ENCODE measurements around the gene CHRM4.

CHRM4 gene

GRCh38 chr11:46435679-46436078 lies 44.1 kb upstream of the CHRM4 start:
- H3K9me3 ChIP-seq (ENCODE audit: control insufficient read depth, low read length): no peaks in the 10 kb centered on the region
- peaks cover 4% of the 10 kb centered on the region for H3K79me2 ChIP-seq
- no peak for TF ChIP-seq CTCF (IDR thresholded peaks at IDR 0.05)
- H3K4me2 ChIP-seq (ENCODE audit: low read length): no peak overlapping the region
- H3K9ac ChIP-seq: no peak overlapping the region
- H2AFZ ChIP-seq: no peak overlapping the region
- H3K27me3 ChIP-seq (ENCODE audit: control insufficient read depth, insufficient read depth, low read length): no peaks in the 10 kb centered on the region
- no peaks in the 10 kb centered on the region for H3K36me3 ChIP-seq (ENCODE audit: control insufficient read depth, insufficient read depth, low read length)
- H3K27ac ChIP-seq: peak overlapping the region; percentile 58
- H3K4me3 ChIP-seq (ENCODE audit: low read depth, low read length): no peak overlapping the region
- peaks cover 24% of the 10 kb centered on the region for H3K4me1 ChIP-seq

GRCh38 chr11:46431211-46431610 lies 39.6 kb upstream of the CHRM4 start:
- Histone ChIP-seq H3K9ac (no peak overlapping the region), H3K4me3 (ENCODE audit: low read depth, low read length) (no peak overlapping the region), H3K27me3 (ENCODE audit: control insufficient read depth, insufficient read depth, low read length) (no peaks in the 10 kb centered on the region), H3K9me3 (ENCODE audit: control insufficient read depth, low read length) (no peaks in the 10 kb centered on the region), H2AFZ (no peak overlapping the region), H3K79me2 (peaks cover 2% of the 10 kb centered on the region), H3K27ac (no peak overlapping the region), H3K4me2 (ENCODE audit: low read length) (no peak overlapping the region), H3K4me1 (peaks cover 8% of the 10 kb centered on the region), H3K36me3 (ENCODE audit: control insufficient read depth, insufficient read depth, low read length) (no peaks in the 10 kb centered on the region)
- no peak for TF ChIP-seq CTCF (IDR thresholded peaks at IDR 0.05)

GRCh38 chr11:46429717-46430116 lies 38.1 kb upstream of the CHRM4 start:
- Histone ChIP-seq H3K9me3 (ENCODE audit: control insufficient read depth, low read length) (no peaks in the 10 kb centered on the region), H3K36me3 (ENCODE audit: control insufficient read depth, insufficient read depth, low read length) (no peaks in the 10 kb centered on the region), H3K9ac (no peak overlapping the region), H3K79me2 (peaks cover 2% of the 10 kb centered on the region), H3K27me3 (ENCODE audit: control insufficient read depth, insufficient read depth, low read length) (no peaks in the 10 kb centered on the region), H3K27ac (peak overlapping the region; percentile 51), H3K4me3 (ENCODE audit: low read depth, low read length) (no peak overlapping the region), H2AFZ (no peak overlapping the region), H3K4me1 (no peaks in the 10 kb centered on the region), H3K4me2 (ENCODE audit: low read length) (no peak overlapping the region)
- no peak for TF ChIP-seq CTCF (IDR thresholded peaks at IDR 0.05)

GRCh38 chr11:46427364-46427763 lies 35.8 kb upstream of the CHRM4 start:
- H3K4me2 ChIP-seq (ENCODE audit: low read length): no peak overlapping the region
- H3K9me3 ChIP-seq (ENCODE audit: control insufficient read depth, low read length): no peaks in the 10 kb centered on the region
- H3K27ac ChIP-seq: no peak overlapping the region
- H3K36me3 ChIP-seq (ENCODE audit: control insufficient read depth, insufficient read depth, low read length): no peaks in the 10 kb centered on the region
- no peak overlapping the region for H3K9ac ChIP-seq
- no peak overlapping the region for H2AFZ ChIP-seq
- no peak overlapping the region for H3K4me3 ChIP-seq (ENCODE audit: low read depth, low read length)
- TF ChIP-seq CTCF (IDR thresholded peaks at IDR 0.05): no peak
- H3K4me1 ChIP-seq: peaks cover 4% of the 10 kb centered on the region
- H3K27me3 ChIP-seq (ENCODE audit: control insufficient read depth, insufficient read depth, low read length): no peaks in the 10 kb centered on the region
- no peaks in the 10 kb centered on the region for H3K79me2 ChIP-seq

- no peaks in the 10 kb centered on the region for H3K79me2 ChIP-seq
- no peak overlapping the region for H2AFZ ChIP-seq
- peaks cover 12% of the 10 kb centered on the region for H3K4me1 ChIP-seq
- no peak overlapping the region for H3K4me2 ChIP-seq (ENCODE audit: low read length)
- no peaks in the 10 kb centered on the region for H3K9me3 ChIP-seq (ENCODE audit: control insufficient read depth, low read length)
- no peak for TF ChIP-seq CTCF (IDR thresholded peaks at IDR 0.05)
- H3K9ac ChIP-seq: no peak overlapping the region
- H3K4me3 ChIP-seq (ENCODE audit: low read depth, low read length): no peak overlapping the region
- no peaks in the 10 kb centered on the region for H3K36me3 ChIP-seq (ENCODE audit: control insufficient read depth, insufficient read depth, low read length)
- no peak overlapping the region for H3K27ac ChIP-seq
- H3K27me3 ChIP-seq (ENCODE audit: control insufficient read depth, insufficient read depth, low read length): no peaks in the 10 kb centered on the region
Observed at GRCh38 chr11:46426233-46426991, 34.8 kb upstream of the CHRM4 start.
